GM19324 (cell line): Measurements from ENCODE around the gene ZMPSTE24.

ENCODE experiments used
- ATAC-seq: cut with Tn5 transposase; IDR thresholded peaks from one replicate; pipeline ENCODE4 v1.9.1; 2021; ENCODE audit warnings: mild to moderate bottlenecking, moderate library complexity; ENCODE audit not compliant: unreplicated experiment, low FRiP score

The ZMPSTE24 gene

DNA sequence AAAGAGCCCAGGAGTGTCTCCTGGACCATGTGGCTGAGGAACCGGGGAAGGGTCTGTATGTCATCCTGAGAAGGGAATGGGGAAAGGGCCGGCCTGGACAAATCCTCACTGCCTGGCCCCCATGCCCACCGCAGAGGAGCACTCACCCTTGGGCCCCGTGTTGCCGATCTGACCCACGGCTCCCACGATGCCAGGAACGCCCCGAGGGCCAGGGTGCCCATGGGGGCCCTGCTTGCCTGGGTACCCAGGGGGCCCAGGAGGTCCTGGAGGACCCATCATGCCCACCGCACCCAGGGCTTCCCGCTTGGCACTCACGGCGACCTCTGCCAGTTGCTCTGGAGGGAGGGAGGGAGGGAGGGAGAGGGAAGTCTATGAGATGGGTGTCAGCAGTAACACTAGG, 44.4 kb downstream of the ZMPSTE24 start:
- ATAC-seq, result no peak

DNA sequence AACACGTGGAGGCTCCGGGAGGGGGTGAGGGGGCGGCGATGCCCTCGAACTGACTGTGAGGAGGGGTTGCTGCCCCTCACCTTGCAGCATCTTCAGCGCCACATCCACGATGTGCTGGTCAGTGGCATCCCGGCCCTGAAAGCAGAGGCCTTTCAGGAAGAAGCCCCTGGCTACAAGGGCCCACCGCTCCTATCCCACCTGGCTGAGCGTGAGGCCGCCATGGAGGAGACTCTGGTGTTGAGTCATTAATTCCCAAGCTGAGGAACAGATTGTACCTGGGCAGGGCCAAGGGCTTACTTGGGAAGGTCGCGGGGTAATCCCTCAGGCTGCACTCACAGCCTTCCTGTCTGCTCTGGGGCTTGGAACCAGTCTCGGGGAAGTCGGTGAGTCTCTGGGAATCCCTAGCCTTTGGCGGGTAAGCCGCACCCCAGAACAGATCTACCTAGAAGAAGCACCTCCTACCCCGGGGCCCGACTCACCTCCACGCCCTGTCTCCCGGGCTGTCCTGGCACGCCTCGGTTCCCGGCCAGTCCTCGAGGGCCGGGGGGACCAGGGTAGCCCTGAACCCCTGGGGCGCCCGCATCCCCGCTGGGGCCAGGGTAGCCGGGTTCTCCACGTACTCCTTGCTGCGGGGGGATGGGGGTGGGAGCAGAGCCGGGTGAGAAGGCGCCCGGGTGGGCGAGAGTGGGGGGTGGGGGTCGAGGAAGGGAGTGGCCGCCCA, 45.2 kb downstream of the ZMPSTE24 start:
- ATAC-seq, result no peak

DNA sequence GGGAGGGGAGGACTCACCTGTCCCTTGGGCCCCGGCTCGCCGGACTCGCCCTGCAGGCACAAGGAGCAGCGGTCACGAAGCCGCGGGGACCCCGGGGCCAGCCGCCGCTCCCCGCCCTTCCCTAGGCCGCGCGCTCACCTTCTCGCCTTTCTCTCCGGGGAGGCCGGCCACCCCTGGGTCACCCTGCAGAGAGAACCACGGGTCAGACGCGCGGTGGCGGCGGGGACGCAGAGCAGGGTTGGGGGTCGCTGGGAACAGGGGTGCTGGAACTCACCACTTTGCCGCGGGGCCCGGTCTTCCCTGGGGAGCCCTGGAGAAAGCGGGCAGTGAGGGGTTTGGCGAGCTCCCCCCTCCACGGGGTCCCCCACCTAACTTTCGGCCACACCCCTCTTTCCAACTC, 45.8 kb downstream of the ZMPSTE24 start:
- ATAC-seq, result no peak

DNA sequence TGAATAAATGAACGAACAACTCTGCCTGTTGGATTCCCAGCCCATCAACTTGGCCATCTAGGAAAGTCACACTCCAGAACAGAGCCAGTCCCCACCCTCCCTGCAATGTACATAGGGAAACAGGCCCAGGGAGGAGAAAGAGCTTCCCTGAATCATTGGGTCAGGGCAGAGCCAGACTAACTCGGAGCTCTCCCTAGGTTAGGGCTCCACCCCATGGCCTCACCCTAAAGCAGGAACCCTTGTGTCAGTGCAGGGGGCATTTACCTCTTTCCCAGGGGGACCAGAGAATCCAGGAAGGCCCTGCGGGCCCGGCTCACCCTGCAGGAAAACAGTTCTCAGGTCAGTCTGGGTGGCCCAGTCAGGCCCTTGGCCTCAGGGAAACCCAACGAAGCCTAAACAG, 47.4 kb downstream of the ZMPSTE24 start:
- ATAC-seq, result no peak

DNA sequence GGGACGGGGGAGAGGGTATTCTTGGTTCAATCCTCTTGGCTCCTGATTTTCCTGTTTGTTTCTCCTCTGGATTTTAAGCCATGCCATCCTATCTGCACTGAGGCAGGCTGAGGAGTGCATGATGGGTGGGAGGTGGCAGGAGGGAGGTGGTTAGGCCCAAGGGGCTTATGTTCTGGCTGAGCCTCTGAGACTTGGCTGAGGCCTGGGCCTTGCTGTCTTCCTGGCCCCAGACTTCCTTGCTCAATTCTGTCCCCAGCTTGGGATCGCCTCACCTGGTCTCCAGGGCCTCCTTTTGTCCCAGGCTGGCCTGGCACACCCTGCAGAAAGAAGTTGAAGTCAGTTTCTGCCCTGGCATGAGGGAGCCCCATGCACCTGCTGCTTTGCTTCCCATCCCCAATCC, 47.8 kb downstream of the ZMPSTE24 start:
- ATAC-seq, result no peak

DNA sequence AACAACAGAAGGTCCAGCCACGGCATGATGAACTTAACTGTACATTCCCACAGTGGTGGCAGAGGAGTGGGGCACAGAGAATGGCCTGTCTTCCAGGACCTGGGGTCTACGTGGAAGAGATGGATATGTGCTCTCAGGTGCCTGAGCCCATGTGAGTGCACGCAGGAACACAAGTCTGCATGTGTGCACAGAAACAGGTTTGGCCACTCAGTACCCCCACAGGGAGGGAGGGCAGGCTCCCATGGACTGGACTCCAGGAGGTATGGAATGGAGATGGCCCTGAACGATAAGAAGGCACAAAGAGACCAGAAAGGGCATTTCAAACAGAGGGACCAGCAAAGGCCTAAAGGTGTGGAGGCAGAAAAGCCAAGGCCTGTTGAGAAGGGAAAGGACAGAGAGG, 48.3 kb downstream of the ZMPSTE24 start:
- no peak for ATAC-seq

DNA sequence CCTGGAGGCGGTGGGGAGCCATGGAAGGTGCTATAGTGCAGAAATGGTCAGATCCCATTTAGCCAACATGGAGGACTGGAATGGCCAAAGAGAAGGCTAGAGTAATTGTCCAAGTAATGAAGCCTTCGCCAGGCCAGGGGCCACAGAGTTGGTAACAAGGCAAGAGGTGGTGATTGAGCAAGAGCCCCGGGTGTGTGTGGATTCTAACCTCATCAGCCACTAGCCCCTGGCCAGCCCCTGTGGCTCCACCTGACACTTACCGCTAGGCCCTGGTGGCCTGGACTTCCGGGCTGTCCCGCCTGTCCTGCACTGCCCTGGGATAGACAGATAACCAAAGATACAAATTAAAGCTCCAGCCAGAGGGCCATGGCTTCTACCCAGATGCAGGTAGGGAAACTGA, 49.1 kb downstream of the ZMPSTE24 start:
- no peak for ATAC-seq

DNA sequence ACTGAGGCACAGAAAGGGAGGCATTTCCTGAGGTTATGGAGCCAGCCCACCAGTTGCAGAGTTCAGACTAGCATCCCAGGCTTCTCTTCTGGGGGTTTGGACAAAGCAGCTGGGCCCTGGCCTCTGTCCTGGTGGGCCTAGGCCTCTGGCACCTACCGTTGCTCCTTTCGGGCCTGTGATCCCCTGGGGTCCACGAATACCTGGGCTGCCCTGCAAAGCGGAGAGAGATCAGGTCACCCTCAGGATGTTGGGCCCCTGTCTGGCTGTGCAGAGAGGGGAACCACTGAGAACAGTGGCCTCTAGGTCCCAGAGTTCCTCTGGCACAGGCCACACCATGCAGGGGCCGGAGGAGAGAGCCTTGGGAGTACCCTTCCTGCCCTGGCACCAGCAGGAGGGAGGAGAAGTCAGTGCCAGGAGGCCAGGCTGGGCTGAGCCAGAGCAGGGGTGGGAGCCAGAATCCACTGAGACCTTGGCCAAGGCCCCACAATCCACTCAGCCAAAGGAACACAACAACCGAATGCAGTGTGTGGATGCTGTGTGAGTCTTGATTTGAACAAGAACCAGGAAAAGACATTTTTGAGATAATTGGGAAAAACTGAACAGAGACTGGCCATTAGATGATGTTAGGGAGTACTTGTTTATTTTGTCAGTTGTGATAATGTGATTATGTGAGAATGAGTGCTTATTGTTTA, 50.1 kb downstream of the ZMPSTE24 start:
- no peak for ATAC-seq

DNA sequence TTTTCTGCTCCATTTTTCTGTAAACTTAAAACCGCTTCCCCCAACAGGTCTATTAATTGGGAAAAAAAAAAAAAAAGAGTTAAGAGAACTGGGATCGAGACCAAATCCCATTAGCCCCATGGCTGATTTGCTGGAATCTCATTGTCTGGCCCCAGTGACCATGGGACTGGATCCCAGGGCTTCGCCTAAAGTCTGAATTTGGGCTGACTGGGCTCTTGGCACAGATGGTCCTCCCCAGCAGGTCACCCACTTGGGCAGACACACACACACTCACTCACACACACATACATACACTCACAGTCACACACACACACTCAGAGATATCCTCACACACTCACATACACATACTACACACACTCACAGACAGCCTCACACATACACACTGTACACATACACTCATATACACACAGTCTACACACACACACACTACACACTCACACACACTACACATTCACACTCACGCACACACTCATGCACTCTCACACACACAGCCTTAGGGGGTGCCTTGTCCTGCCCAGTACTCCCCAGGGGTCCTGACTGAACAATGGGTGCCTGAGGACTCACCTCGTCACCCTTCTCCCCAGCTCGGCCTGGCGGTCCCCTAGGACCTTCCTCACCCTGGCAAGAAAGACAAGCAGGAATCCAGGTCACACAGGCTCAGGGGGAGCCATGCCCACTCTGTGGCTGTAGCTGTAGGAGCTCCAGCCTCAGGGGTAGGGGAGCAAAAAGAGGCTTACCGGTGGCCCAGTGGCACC, 51.5 kb downstream of the ZMPSTE24 start:
- no peak for ATAC-seq

DNA sequence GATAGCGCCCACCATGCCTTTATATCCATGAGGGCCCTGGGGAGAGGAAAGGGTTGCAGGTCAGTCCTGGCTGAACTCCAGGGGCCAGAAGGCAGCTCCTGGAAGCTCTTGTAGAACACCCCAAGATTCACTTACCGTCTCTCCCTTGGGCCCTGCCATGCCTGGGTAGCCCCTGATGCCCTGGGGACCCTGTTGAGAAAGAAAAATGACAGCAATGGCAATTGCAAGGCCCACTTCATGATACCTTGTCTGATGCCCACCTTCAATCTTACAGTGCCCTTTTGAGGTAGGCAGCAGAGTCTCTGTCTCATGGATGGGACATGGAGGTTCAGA, 52.1 kb downstream of the ZMPSTE24 start:
- no peak for ATAC-seq

DNA sequence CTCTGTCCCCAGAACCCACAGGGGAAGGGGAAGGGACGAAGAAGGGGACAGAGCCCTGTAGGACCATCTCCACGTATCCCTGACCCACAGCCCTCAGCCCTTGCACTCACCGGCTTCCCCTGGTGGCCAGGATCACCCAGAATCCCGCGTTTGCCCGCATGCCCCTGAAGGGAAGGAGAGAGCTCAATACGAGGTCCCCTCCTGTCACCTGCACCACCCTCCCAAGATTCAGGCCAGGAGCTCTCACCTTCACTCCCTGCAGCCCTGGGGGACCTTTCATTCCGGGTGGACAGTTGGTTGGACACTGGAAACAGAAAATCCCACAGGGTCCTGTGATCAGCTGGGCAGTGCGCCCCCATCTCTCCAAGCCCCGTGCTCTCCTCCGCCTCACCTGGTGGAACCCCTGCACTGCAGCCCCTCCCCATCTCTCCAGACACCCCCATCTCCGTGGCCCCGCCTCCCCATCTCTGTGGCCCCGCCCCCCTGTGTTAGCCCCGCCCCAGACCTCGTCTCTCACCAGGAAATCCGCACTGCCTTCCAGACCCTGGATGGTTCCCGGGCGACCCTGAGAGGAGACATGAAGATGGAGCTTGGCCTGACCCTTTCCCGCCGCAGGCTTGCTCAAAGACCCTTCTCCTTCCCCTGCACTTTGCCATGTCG, 53.1 kb downstream of the ZMPSTE24 start:
- no peak for ATAC-seq

DNA sequence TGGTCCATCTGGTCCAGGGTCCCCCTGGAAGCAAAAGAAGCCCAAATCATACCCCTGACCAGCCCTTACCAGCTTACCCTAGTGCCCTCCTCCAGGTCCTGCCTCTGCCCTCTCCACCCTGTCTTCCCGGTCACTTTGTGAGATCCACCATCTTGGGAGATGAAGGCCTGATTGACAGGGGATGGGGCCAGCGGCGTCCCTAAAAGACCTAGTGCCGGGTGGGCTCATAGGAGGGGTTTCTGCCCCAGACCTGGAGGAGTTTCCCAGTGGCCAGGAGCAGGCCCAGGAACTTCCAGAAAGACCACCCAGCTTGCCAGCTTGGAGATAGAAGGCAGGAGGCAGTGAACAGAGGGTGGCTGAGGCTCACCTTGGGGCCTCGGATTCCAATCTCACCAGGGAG, 53.7 kb downstream of the ZMPSTE24 start:
- ATAC-seq, result no peak

DNA sequence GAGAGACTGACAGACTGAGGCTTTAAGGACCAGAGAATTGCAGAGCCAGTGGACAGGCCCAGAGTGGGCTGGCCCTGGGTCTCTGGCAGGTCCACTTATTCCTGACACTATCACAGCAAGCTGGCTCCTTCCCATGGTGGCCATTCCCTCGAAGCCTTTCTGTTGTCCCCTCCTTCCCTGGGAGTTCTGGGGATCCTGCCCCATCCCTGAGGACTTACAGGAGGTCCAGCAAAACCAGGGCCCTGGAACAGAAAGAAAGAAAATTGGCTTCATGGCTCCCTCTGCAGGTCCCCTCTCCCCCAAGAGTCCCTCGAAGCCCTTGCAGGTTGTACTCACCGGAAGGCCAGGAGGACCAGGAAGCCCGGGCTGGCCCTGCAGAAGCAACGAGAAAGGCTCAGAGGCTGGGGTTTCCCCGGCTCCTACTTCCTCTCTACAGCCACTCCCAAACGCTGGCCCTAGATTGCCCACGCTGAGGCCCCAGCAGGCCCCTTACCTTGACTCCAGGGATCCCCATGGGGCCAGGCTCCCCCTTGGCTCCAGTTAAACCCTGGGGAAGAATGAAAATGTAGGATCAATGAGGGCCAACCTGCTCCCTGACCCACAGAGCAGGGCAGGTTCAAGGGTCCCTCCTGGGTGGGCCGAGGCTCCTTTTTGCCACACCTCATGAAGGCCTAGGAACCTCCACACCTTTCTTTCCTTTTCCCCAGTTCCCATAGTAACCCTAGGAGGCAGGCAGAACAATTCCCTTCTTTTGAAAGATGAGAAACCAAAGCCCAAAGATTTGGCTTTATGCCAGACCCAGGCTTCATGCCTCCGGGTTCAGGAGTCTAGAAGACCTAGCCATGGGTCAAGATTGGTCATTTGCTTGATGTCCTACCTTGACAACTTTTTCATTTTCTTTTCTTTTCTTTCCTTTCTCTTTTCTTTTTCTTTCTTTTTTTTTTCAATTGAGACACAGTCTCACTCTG, 54.5 kb downstream of the ZMPSTE24 start:
- ATAC-seq, result no peak

DNA sequence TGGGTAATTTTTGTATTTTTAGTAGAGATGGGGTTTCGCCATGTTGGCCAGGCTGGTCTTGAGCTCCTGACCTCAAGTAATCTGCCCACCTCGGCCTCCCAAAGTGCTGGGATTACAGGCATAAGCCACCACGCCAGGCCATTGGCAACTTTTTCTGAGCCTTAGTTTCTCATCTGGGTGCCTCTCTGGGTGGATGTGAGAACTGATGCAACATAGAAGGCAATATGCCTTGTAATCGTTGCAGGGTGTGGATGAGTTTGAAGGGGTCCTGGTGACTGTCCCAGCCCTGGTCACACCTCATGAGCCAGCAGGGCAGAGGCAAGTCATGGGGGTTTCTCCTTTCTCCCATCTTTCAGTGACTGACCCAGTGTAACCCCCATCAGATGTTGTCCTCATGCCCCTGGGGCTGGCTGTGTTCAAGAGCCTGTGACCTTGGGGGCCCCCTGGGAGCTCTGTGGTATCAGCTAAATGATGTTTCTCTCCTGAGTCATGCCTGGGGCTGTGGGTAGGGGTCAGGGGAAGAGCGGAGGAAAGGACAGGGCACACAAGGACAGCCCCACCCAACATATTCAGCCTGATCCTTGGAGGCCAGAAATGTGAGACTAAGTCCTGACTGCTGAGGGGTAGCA, 55.4 kb downstream of the ZMPSTE24 start:
- no peak for ATAC-seq

DNA sequence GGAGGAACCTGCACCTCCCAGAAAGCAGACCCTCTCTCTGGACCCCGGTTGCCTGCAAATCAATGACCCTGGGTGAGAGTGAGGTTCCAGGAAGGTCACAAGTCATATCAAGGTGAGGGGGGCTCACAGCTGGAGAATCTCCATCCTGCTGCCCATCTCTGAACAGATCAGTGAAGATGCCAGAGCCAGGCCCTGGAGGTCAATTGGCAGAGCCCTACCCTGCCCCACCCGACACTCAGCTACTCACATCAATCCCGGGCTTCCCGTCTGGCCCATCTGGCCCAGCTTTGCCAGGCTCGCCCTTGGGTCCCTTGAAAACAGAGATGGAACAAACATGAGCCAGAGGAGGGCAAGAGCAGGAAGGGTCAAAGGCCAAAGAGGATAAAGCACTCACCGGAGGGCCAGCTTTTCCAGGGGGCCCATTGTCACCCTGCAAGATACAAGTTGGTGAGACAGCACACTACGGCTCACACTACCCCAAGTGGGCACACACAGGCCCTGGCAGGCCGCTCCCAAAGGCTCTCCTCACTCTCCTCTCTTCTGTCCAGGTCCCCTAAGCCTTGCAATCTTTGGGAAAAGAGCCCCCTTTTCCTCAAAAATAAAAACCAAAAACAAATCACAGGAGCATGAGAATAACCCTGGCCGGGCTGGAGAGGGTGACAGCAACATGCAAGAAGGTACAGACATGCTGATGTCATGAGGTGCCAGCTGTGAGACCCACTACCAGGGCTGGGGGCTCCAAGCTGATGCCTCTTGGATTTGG, 56.1 kb downstream of the ZMPSTE24 start:
- ATAC-seq, result no peak

DNA sequence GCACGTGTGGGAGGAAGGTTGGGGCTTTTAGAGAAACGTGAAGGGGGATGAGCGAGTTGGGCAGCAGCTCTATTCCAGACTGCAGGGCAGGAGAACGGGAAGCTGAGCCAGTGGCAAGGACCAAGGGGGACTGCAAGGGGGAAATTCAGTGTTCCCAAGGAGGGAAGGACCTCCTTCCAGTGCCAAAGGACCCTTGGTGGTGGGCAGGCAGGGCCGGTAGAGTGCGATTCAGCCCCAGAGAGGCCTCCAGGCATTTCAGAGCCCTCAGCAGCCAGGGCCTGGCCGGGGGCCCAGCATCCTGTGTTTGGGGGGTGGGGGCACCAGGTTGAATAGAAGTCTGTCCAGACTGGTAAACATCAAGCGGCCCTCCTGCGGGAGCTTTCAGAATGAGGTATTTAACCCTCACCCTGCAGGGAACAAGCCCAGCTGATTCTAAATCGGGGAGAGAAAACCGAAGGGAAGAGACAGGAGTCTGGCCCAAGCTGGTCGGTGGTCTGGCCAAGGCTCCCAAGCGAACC, 56.7 kb downstream of the ZMPSTE24 start:
- ATAC-seq, result no peak

DNA sequence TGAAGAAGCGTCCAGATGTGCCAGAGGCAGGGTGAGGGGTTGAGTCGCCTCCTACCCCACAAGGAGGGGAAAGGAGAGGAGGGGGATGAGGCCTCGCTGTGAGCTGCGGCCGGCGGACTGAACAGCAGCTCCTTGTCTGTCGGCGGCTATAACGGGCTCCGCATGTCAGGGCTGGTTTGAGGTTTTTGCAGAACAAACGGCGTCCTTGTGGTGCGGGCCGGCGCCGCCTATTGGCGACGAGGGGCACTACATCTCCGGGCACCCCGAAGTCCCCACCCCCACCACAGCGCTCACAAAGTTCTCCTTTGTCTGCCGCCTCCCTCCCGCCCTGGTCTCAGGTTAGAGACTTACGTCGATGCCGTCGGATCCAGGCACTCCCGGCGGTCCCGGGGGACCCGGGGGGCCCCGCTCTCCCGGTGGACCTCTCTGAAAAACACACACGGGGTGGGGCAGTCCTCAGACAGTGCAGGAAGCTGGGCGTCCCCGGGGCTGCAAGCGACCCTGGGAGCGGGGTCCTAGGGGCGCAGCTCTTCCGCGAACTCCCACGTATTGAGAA, 57.3 kb downstream of the ZMPSTE24 start:
- no peak for ATAC-seq

DNA sequence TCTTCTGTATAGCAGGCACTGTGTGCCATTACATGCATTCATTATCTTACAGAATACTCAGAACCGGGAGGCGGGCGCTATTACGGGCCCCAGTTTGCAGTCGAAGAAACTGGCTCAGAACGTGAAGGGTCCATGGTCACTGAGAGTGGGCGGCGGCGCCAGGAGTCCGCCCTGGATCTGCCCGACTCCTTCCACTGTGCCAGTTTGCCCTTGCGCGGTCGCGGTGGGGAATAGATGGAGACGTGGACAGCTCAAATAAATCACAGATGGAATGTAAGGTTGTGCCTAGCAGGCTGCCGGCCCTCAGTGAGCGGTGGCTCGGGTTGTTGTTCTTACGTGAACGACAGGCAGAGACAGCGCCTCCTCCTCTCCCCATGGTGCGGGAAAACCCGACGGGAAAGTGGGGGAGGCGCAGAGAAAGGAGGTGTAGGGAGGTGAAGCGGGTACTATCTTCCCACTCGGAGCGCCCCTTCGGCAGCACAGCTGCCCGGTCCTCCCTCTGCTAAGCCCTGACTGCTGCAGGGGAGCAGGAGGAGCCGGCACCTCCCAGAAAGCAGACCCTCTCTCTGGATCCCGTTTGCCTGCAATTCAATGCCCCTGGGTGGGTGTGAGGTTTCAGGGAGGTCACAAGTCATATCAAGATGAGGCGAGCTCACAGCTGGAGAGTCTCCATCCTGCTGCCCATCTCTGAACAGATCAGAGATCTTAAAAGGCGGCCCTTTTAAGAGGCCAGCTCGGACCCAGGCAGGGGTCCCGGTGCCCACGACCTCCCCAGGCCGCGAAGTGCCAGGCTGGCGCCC, 58.0 kb downstream of the ZMPSTE24 start:
- no peak for ATAC-seq
